Right ventricle myocardium superior (tissue), 1 donor: ENCODE results near the gene DUS2. TPM values are rescaled to one million over a fixed set of nuclear protein-coding genes. Genes with fewer than 3 reads are reported as not detected.
A peak's percentile ranks its signal among the peaks of the same experiment; 100 is the strongest.
"Not testable (repeated sequence)": the region's sequence is repeated elsewhere in the genome, so short reads cannot be mapped to it uniquely, and the experiment has no call there.

Experiments
- ATAC-seq: fragments of 200-7000 bp; cut with Tn5 transposase; one replicate; pipeline ENCODE4 v1.9.1; 2020; ENCODE audit warnings: mild to moderate bottlenecking; ENCODE audit not compliant: poor library complexity
- DNase-seq: peaks from one replicate; pipeline ENCODE4 v3.0.0-alpha.2; 2020
- intact Hi-C: fragments of 100-400 bp; cut with DNase I; formaldehyde crosslinking; loops from one replicate; pipeline ENCODE4 v1.11.2; 2022
- total RNA-seq: library from RNA; stranded (reverse); fragmentation: NEBNext Ultra II Directional; extraction: Animal tissue kit (Norgen Biotek cat#: 25700); gene quantifications from one replicate; pipeline ENCODE4 v1.2.1, GENCODE V29; 2021
- donor health status: DM: no; HTN: yes; CAD: no; lungs with severe emphysema.

Gene DUS2
- total RNA-seq, 1 donor from 2014 or later, result 5.7 TPM

- no peak for ATAC-seq
- intact Hi-C loops, result no loop called here
- DNase-seq, result no peak
These were observed 82.5 kb downstream of the DUS2 start for GRCh38 chr16:68105611-68106010.

- DNase-seq, ATAC-seq, intact Hi-C loops: not testable (repeated sequence)
These were observed 84.3 kb downstream of the DUS2 start for GRCh38 chr16:68107230-68107928.

- ATAC-seq, DNase-seq, intact Hi-C loops: not testable (repeated sequence)
These were observed 86.1 kb downstream of the DUS2 start for GRCh38 chr16:68109156-68109555.

- intact Hi-C loops, DNase-seq, ATAC-seq: not testable (repeated sequence)
These were observed 87.5 kb downstream of the DUS2 start for GRCh38 chr16:68110611-68111010.

- DNase-seq (no peak), ATAC-seq (no peak)
- intact Hi-C loops, result no loop called here
These were observed 88.3 kb downstream of the DUS2 start for GRCh38 chr16:68111379-68111778.

- DNase-seq, result no peak
- ATAC-seq, result no peak
- intact Hi-C loops, result no loop called here
These were observed 90.1 kb downstream of the DUS2 start for GRCh38 chr16:68113059-68113761.

GRCh38 chr16:68113765-68114240, 90.7 kb downstream of the DUS2 start:
- intact Hi-C loops, result no loop called here
- ATAC-seq (no peak), DNase-seq (no peak)

- DNase-seq, ATAC-seq: not testable (repeated sequence)
These were observed 91.9 kb downstream of the DUS2 start for GRCh38 chr16:68114939-68115338.

GRCh38 chr16:68115851-68116250, 92.8 kb downstream of the DUS2 start:
- ATAC-seq (no peak), DNase-seq (no peak)
- intact Hi-C loops, result no loop called here

More at GRCh38 chr16:68114939-68115338, 91.9 kb downstream of the DUS2 start:
- intact Hi-C loops, result not testable (repeated sequence)

- intact Hi-C loops, result no loop called here
- ATAC-seq (no peak), DNase-seq (no peak)
These were observed 93.3 kb downstream of the DUS2 start for GRCh38 chr16:68116256-68116867.

GRCh38 chr16:68117884-68118283, 94.8 kb downstream of the DUS2 start:
- DNase-seq (no peak), ATAC-seq (no peak)
- intact Hi-C loops, result no loop called here

- DNase-seq, intact Hi-C loops, ATAC-seq: not testable (repeated sequence)
These were observed 95.9 kb downstream of the DUS2 start for GRCh38 chr16:68118954-68119353.

GRCh38 chr16:68120496-68120895, 97.4 kb downstream of the DUS2 start:
- intact Hi-C loops, DNase-seq, ATAC-seq: not testable (repeated sequence)

GRCh38 chr16:68126395-68126794, 103.3 kb downstream of the DUS2 start:
- intact Hi-C loops, result no loop called here
- ATAC-seq, result no peak
- DNase-seq, result no peak

- intact Hi-C loops, result no loop called here
- DNase-seq (no peak), ATAC-seq (peak; percentile 79)
These were observed 105.7 kb downstream of the DUS2 start for GRCh38 chr16:68128577-68129305.
